Ishikawa (cell line): ENCODE measurements around the gene ZNF768.

Experiments
- CEBPB ChIP-seq: IDR thresholded peaks from 2 replicates; pipeline ENCODE4 v1.6.1; 2012
- CREB1 ChIP-seq: IDR thresholded peaks from 2 replicates; pipeline ENCODE4 v1.6.1; 2012; ENCODE audit warnings: low read depth
- EGR1 ChIP-seq: IDR thresholded peaks from 2 replicates; pipeline ENCODE4 v1.6.1; 2012
- EP300 ChIP-seq: IDR thresholded peaks from 2 replicates; pipeline ENCODE4 v1.6.1; 2012; ENCODE audit warnings: borderline replicate concordance
- FOXM1 ChIP-seq: IDR thresholded peaks from 2 replicates; pipeline ENCODE4 v1.6.1; 2012; ENCODE audit warnings: low read depth, borderline replicate concordance
- NFIC ChIP-seq: IDR thresholded peaks from 2 replicates; pipeline ENCODE4 v1.6.1; 2012
- RAD21 ChIP-seq: IDR thresholded peaks from 2 replicates; pipeline ENCODE4 v1.6.1; 2012; ENCODE audit warnings: low read depth
- TAF1 ChIP-seq: IDR thresholded peaks from 2 replicates; pipeline ENCODE4 v1.6.1; 2012; ENCODE audit warnings: low read depth, mild to moderate bottlenecking
- TCF12 ChIP-seq: IDR thresholded peaks from 2 replicates; pipeline ENCODE4 v1.6.1; 2012; ENCODE audit warnings: low read depth
- TEAD4 ChIP-seq: IDR thresholded peaks from 2 replicates; pipeline ENCODE4 v1.6.1; 2012
- USF1 ChIP-seq: IDR thresholded peaks from 2 replicates; pipeline ENCODE4 v1.6.1; 2012
- YY1 ChIP-seq: IDR thresholded peaks from 2 replicates; pipeline ENCODE4 v1.6.1; 2012; ENCODE audit warnings: low read depth
- ZBTB7A ChIP-seq: IDR thresholded peaks from 2 replicates; pipeline ENCODE4 v1.6.1; 2012; ENCODE audit warnings: low read depth
- TF ChIP-seq, protein P1 (sequence below): IDR thresholded peaks from 2 replicates; pipeline ENCODE4 v1.6.1; 2012; ENCODE audit warnings: low read depth, mild to moderate bottlenecking
- TF ChIP-seq, protein P2 (sequence below): IDR thresholded peaks from 2 replicates; pipeline ENCODE4 v1.6.1; 2012

Gene ZNF768

GRCh38 chr16:30567160-30567990 is 41.0 kb upstream of the ZNF768 start:
- TF ChIP-seq CREB1 = no peak
- no peak for TF ChIP-seq EP300
- no peak for TF ChIP-seq CEBPB
- TF ChIP-seq FOXM1 = no peak
- no peak for TF ChIP-seq YY1

DNA sequence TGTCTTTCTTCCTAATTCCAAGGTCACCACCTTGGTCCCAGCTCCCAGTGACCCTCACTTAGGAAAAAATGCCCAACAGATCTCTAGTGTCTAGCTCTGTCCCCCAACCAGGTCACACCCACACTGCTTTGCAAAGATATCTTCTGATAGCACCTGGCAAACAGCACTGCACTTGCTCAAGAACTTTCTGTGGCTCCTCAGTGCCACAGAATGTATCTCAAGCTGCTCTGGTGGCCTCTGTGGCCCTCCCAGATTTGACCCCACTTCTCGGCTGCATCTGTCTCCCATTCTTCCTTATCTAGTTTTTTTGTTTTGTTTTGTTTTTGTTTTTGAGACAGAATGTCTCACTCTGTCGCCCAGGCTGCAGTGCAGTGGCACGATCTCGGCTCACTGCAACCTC is 40.2 kb upstream of the ZNF768 start:
- no peak for TF ChIP-seq TEAD4
- no peak for TF ChIP-seq USF1
- TF ChIP-seq RAD21 = no peak
- no peak for TF ChIP-seq ZBTB7A
- no peak for TF ChIP-seq FOXM1
- no peak for TF ChIP-seq TCF12
- no peak for TF ChIP-seq EGR1
- TF ChIP-seq, protein P1, sequence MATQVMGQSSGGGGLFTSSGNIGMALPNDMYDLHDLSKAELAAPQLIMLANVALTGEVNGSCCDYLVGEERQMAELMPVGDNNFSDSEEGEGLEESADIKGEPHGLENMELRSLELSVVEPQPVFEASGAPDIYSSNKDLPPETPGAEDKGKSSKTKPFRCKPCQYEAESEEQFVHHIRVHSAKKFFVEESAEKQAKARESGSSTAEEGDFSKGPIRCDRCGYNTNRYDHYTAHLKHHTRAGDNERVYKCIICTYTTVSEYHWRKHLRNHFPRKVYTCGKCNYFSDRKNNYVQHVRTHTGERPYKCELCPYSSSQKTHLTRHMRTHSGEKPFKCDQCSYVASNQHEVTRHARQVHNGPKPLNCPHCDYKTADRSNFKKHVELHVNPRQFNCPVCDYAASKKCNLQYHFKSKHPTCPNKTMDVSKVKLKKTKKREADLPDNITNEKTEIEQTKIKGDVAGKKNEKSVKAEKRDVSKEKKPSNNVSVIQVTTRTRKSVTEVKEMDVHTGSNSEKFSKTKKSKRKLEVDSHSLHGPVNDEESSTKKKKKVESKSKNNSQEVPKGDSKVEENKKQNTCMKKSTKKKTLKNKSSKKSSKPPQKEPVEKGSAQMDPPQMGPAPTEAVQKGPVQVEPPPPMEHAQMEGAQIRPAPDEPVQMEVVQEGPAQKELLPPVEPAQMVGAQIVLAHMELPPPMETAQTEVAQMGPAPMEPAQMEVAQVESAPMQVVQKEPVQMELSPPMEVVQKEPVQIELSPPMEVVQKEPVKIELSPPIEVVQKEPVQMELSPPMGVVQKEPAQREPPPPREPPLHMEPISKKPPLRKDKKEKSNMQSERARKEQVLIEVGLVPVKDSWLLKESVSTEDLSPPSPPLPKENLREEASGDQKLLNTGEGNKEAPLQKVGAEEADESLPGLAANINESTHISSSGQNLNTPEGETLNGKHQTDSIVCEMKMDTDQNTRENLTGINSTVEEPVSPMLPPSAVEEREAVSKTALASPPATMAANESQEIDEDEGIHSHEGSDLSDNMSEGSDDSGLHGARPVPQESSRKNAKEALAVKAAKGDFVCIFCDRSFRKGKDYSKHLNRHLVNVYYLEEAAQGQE = no peak
- no peak for TF ChIP-seq CREB1
- TF ChIP-seq NFIC = no peak
- no peak for TF ChIP-seq YY1
- TF ChIP-seq, protein P2, sequence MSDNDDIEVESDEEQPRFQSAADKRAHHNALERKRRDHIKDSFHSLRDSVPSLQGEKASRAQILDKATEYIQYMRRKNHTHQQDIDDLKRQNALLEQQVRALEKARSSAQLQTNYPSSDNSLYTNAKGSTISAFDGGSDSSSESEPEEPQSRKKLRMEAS = no peak

DNA sequence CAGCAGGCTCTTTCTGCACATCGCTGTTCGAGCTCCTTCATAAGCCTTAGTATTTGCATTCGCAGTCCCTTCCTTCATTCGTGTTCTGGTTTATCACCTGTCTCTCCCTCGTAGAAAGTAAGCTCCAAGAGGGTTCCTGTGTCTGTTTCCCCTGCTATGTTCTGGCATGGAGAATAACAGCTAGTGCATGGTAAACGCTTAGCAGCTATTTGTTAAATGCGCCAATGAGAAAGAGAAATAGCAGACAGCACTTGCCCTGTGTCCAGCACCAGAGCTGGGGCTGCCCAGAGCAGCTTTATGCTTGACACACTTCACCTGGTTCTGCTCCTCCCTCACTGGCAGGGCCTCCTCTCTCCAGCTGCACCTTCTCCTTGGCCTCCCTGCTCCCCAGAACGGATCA is 39.6 kb upstream of the ZNF768 start:
- TF ChIP-seq FOXM1 (no peak), TEAD4 (no peak), ZBTB7A (no peak), YY1 (no peak), EP300 (no peak), TAF1 (no peak), NFIC (no peak), CEBPB (no peak), TCF12 (no peak), EGR1 (no peak), USF1 (no peak), RAD21 (no peak), CREB1 (no peak)
- TF ChIP-seq, protein P1 = no peak
- TF ChIP-seq, protein P2 = no peak

DNA sequence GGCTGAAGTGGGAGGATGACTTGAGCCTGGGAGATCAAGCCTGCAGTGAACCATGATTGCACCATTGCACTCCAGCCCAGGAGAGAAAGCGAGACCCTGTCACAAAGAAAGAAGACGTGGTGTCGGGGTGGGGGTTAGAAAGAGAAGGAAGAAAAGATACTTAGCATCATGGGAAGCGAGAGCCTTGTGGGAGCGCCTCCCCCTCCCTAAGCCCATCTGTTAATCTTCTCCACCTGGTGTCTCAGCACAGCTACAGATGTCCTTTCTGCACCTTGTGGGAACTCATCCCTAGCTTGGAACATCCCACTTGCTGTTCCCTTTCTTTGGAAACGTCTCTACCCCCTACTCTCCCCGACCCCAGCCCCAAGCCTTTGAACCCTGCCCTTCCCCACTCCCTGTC is 39.2 kb upstream of the ZNF768 start:
- TF ChIP-seq FOXM1 = no peak
- no peak for TF ChIP-seq EP300
- TF ChIP-seq EGR1 = no peak
- TF ChIP-seq, protein P2 = no peak
- no peak for TF ChIP-seq YY1
- no peak for TF ChIP-seq TCF12
- TF ChIP-seq ZBTB7A = no peak
- TF ChIP-seq CEBPB = no peak
- no peak for TF ChIP-seq USF1
- no peak for TF ChIP-seq NFIC

GRCh38 chr16:30562021-30562420 is 35.7 kb upstream of the ZNF768 start:
- no peak for TF ChIP-seq TAF1
- TF ChIP-seq, protein P1 = no peak
